Spleen (tissue), 7 donors: ENCODE results near the gene GM2A.
"Not testable (repeated sequence)": the region's sequence is repeated elsewhere in the genome, so short reads cannot be mapped to it uniquely, and the experiment has no call there.

Experiments used
- CTCF ChIP-seq, 11 experiments: fragments of 200-600 bp in 7 of 11; fragments of 450-650 bp in 4 of 11; sonication (generic) in 4 of 11; IDR thresholded peaks in 8 of 11; conservative IDR thresholded peaks in 3 of 11; 1 replicate in 7 of 11; 2 replicates in 4 of 11; pipeline versions ENCODE4 v1.4.0 to v1.8.0; 2016 to 2021; ENCODE audit warnings: antibody characterized with exemption in 11 of 11, inconsistent platforms in 4 of 11, mild to moderate bottlenecking in 1 of 11
- POLR2A ChIP-seq, 3 donors: fragments of 450-650 bp; IDR thresholded peaks; one replicate each; pipeline ENCODE4 v1.5.1; 2017; ENCODE audit warnings: antibody characterized with exemption in 3 of 3, mild to moderate bottlenecking in 1 of 3
- POLR2AphosphoS5 ChIP-seq, 3 donors: sonication (generic); formaldehyde crosslinking; IDR thresholded peaks; one replicate each; pipeline ENCODE4 v1.5.1; 2017; ENCODE audit warnings: antibody characterized with exemption in 3 of 3
- donor health status: DM: no; HTN: no; CAD: no; lungs with moderate emphysema.
- donor health status: DM: no; HTN: no; CAD: no.
- donor health status: DM: no; HTN: no; CAD: no.

DNA sequence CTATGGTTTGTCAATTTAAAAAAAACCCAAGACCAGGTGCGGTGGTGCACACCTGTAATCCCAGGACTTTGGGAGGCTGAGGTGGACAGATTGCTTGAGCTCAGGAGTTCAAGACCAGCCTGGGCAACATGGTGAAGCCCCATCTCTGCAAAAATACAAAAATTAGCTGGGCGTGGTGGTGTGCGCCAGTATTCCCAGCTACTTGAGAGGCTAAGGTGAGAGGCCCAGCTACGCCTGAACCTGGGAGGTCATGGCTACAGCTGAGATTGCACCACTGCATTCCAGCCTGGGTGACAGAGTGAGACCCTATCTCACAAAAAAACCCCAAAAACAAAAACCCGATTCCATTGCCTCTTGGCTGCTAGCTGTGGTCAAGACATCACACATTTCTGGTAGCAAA lies 2.0 kb downstream of the GM2A start:
- not testable (repeated sequence) for TF ChIP-seq POLR2A (IDR thresholded peaks at IDR 0.05); CTCF (IDR thresholded peaks at IDR 0.05 in 8 of 11, conservative IDR thresholded peaks at IDR 0.05 in 3 of 11); POLR2AphosphoS5 (IDR thresholded peaks at IDR 0.05)
